IMR-90 (cell line): ENCODE results near the gene SNAPC2. TPM values are rescaled to one million over a fixed set of nuclear protein-coding genes. Genes with fewer than 3 reads are reported as not detected.

Experiments used
- ATAC-seq: fragments of 200-7000 bp; cut with Tn5 transposase; 2 replicates; pipeline ENCODE4 v1.9.1; 2020; ENCODE audit warnings: low read depth, mild to moderate bottlenecking, moderate library complexity
- BruUV-seq: library from RNA; stranded (reverse); fragments of 400-500 nt; replicated peaks from 2 replicates; lab custom pipeline; 2021; lab: Mats Ljungman, UMichigan
- CTCF ChIA-PET: fragments of 300-600 bp; formaldehyde crosslinking; extraction: SDS; loops from one replicate; lab custom pipeline; 2021; ENCODE audit warnings: antibody characterized with exemption; lab: Yijun Ruan, JAX
- POLR2A ChIA-PET: fragments of 300-600 bp; sonication (Branson Sonifier 250); formaldehyde crosslinking; loops from one replicate; lab custom pipeline; 2022; ENCODE audit warnings: antibody characterized with exemption; ENCODE audit not compliant: unreplicated experiment; lab: Charles Lee
- DNase-seq: peaks from one replicate; pipeline ENCODE4 v3.0.0; 2013
- H2AFZ ChIP-seq: replicated peaks from 2 replicates; pipeline ENCODE3; 2013; ENCODE audit warnings: low read length, mild to moderate bottlenecking; ENCODE audit not compliant: poor library complexity
- H2AK5ac ChIP-seq: 2 replicates; pipeline ENCODE4 v1.6.1; 2013; ENCODE audit warnings: low read depth, low read length, inconsistent platforms
- H2AK9ac ChIP-seq: replicated peaks from 2 replicates; pipeline ENCODE3; 2013; ENCODE audit warnings: mild to moderate bottlenecking, low read depth, low read length, moderate library complexity; ENCODE audit not compliant: poor library complexity
- H2BK120ac ChIP-seq: 2 replicates; pipeline ENCODE4 v1.6.1; 2013; ENCODE audit warnings: low read depth, low read length, inconsistent platforms
- H2BK15ac ChIP-seq: 3 replicates; pipeline ENCODE4 v1.6.1; 2013; ENCODE audit warnings: low read depth, low read length, inconsistent platforms
- H2BK20ac ChIP-seq: 2 replicates; pipeline ENCODE4 v1.6.1; 2013; ENCODE audit warnings: low read depth, mild to moderate bottlenecking, inconsistent platforms, low read length, moderate library complexity
- H2BK5ac ChIP-seq: 2 replicates; pipeline ENCODE4 v1.6.1; 2013; ENCODE audit warnings: mild to moderate bottlenecking, low read depth, low read length, inconsistent platforms; ENCODE audit not compliant: poor library complexity, severe bottlenecking
- H3K14ac ChIP-seq: replicated peaks from 2 replicates; pipeline ENCODE4 v1.6.1; 2013; ENCODE audit warnings: low read depth, low read length, inconsistent platforms
- H3K18ac ChIP-seq: 2 replicates; pipeline ENCODE4 v1.6.1; 2013; ENCODE audit warnings: low read depth, low read length, control low read depth
- H3K23ac ChIP-seq: 2 replicates; pipeline ENCODE4 v1.6.1; 2013; ENCODE audit warnings: low read depth, low read length, inconsistent platforms
- H3K27ac ChIP-seq: 2 replicates; pipeline ENCODE4 v1.5.1; 2013; ENCODE audit warnings: mild to moderate bottlenecking, control low read depth, low read length; ENCODE audit not compliant: insufficient read depth
- H3K27me3 ChIP-seq: 2 replicates; pipeline ENCODE4 v1.6.1; 2013; ENCODE audit warnings: low read length; ENCODE audit not compliant: control insufficient read depth, insufficient read depth
- H3K36me3 ChIP-seq: 2 replicates; pipeline ENCODE4 v1.6.1; 2013; ENCODE audit warnings: low read length, mixed read lengths; ENCODE audit not compliant: control insufficient read depth, insufficient read depth
- H3K4ac ChIP-seq: 2 replicates; pipeline ENCODE4 v1.6.1; 2013; ENCODE audit warnings: low read depth, low read length, inconsistent platforms
- H3K4me1 ChIP-seq: 2 replicates; pipeline ENCODE4 v1.6.1; 2013; ENCODE audit warnings: low read length, mixed read lengths; ENCODE audit not compliant: control insufficient read depth, insufficient read depth
- H3K4me2 ChIP-seq: 2 replicates; pipeline ENCODE4 v1.6.1; 2013; ENCODE audit warnings: low read depth, mild to moderate bottlenecking, control low read depth, low read length, moderate library complexity
- H3K4me3 ChIP-seq: 2 replicates; pipeline ENCODE4 v1.5.1; 2013; ENCODE audit warnings: low read depth, mild to moderate bottlenecking, control low read depth, low read length, moderate library complexity; ENCODE audit not compliant: insufficient read depth
- H3K56ac ChIP-seq: 2 replicates; pipeline ENCODE4 v1.6.1; 2013; ENCODE audit warnings: low read length, inconsistent platforms; ENCODE audit not compliant: insufficient read depth; ENCODE audit errors: extremely low read depth
- H3K79me1 ChIP-seq, 2 experiments: 2 replicates each; pipeline ENCODE4 v1.6.1; 2013; ENCODE audit warnings: low read length in 2 of 2, inconsistent platforms in 1 of 2, low read depth in 1 of 2
- H3K9ac ChIP-seq: 2 replicates; pipeline ENCODE4 v1.6.1; 2013; ENCODE audit warnings: low read depth, low read length, control low read depth
- H3K9me1 ChIP-seq: 2 replicates; pipeline ENCODE4 v1.6.1; 2013; ENCODE audit warnings: low read length, inconsistent platforms; ENCODE audit not compliant: insufficient read depth
- H3K9me3 ChIP-seq: 2 replicates; pipeline ENCODE4 v1.6.1; 2013; ENCODE audit warnings: low read length; ENCODE audit not compliant: control insufficient read depth, insufficient read depth
- H4K20me1 ChIP-seq: 2 replicates; pipeline ENCODE4 v1.6.1; 2013; ENCODE audit warnings: low read length, inconsistent platforms; ENCODE audit not compliant: insufficient read depth
- H4K5ac ChIP-seq: 2 replicates; pipeline ENCODE4 v1.6.1; 2013; ENCODE audit warnings: mild to moderate bottlenecking, low read depth, low read length, control low read depth
- H4K8ac ChIP-seq, 2 experiments: 2 replicates each; pipeline ENCODE4 v1.6.1; 2013; ENCODE audit warnings: low read depth in 2 of 2, low read length in 2 of 2, control low read depth in 1 of 2, inconsistent platforms in 1 of 2
- H4K91ac ChIP-seq: 2 replicates; pipeline ENCODE4 v1.6.1; 2013; ENCODE audit warnings: low read depth, low read length, inconsistent platforms; ENCODE audit not compliant: insufficient read depth
- CEBPB ChIP-seq: IDR thresholded peaks from 2 replicates; pipeline ENCODE4 v1.6.1; 2012; ENCODE audit warnings: low read depth, low read length, improper control_type of control experiment
- MAFK ChIP-seq: IDR thresholded peaks from 2 replicates; pipeline ENCODE4 v1.6.1; 2012; ENCODE audit warnings: low read depth, low read length, improper control_type of control experiment
- MAZ ChIP-seq: IDR thresholded peaks from 2 replicates; pipeline ENCODE4 v1.6.1; 2012; ENCODE audit warnings: low read depth, mild to moderate bottlenecking, low read length, improper control_type of control experiment, moderate library complexity, borderline replicate concordance
- MXI1 ChIP-seq: IDR thresholded peaks from 2 replicates; pipeline ENCODE4 v1.6.1; 2012; ENCODE audit warnings: low read depth, mild to moderate bottlenecking, low read length, moderate library complexity, borderline replicate concordance
- NFE2L2 ChIP-seq: fragments of 150-350 bp; IDR thresholded peaks from 2 replicates; pipeline ENCODE4 v1.6.1; 2016; ENCODE audit warnings: low read depth, mild to moderate bottlenecking, low read length
- RAD21 ChIP-seq: IDR thresholded peaks from 2 replicates; pipeline ENCODE4 v1.6.1; 2012; ENCODE audit warnings: low read length, improper control_type of control experiment
- RFX5 ChIP-seq: IDR thresholded peaks from 2 replicates; pipeline ENCODE4 v1.8.0; 2012; ENCODE audit warnings: low read depth, mild to moderate bottlenecking, low read length, moderate library complexity
- WGBS, 2 experiments: methylation state at CpG; one replicate each; pipeline versions ENCODE4 v1.1.5 to v1.1.7; 2013; ENCODE audit warnings: missing lambda C conversion rate in 2 of 2; ENCODE audit not compliant: insufficient read length in 1 of 2; ENCODE audit errors: extremely low coverage in 2 of 2; 5-methylcytosine and 5-hydroxymethylcytosine counted together
- dilution Hi-C: fragments of 300-500 bp; cut with HindIII; formaldehyde crosslinking; loops from one replicate; pipeline ENCODE4 v1.14.3; 2018; ENCODE audit warnings: low sequenced_read_pairs; ENCODE audit not compliant: unreplicated experiment
- in situ Hi-C: fragments of 300-500 bp; cut with MboI; formaldehyde crosslinking; loops from 3 replicates; pipeline ENCODE4 v1.14.3; 2019; ENCODE audit warnings: low sequenced_read_pairs, inconsistent platforms, mixed read lengths
- intact Hi-C: fragments of 100-400 bp; cut with micrococcal nuclease; formaldehyde crosslinking; loops from 2 replicates; pipeline ENCODE4 v1.10.0; 2022
- polyA plus RNA-seq, 3 experiments: library from polyadenylated mRNA; depleted of rRNA; stranded (reverse); fragments of >200 nt; gene quantifications; 2 replicates each; pipeline ENCODE4 v1.2.3, GENCODE V29; 2012; ENCODE audit warnings: low replicate concordance in 1 of 3
- total RNA-seq: library from RNA; depleted of rRNA; stranded (reverse); fragments of >200 nt; gene quantifications from 2 replicates; pipeline ENCODE4 v1.2.3, GENCODE V29; 2012
- TF ChIP-seq, protein P1 (sequence below): fragments of 150-350 bp; IDR thresholded peaks from 2 replicates; pipeline ENCODE4 v1.6.1; 2017; ENCODE audit warnings: mild to moderate bottlenecking, antibody characterized with exemption, low read length, low read depth

SNAPC2 gene
- total and polyA plus RNA-seq, 2 of the 4 experiments (the other 2 are of a cell fraction): 12.5 to 29.2 TPM

GRCh38 chr19:7885818-7886217 is 34.3 kb upstream of the SNAPC2 start:
- DNase-seq: no peak
- CTCF ChIA-PET: interaction anchor here (0.6 to 0.8 kb wide), 2 partner anchors 12 to 13 kb away, joined by 3 to 4 read pairs; no protein-coding TSS in a partner anchor
- no peak overlapping the region for H4K91ac ChIP-seq

More at GRCh38 chr19:7885818-7886217, 34.3 kb upstream of the SNAPC2 start:
- Histone ChIP-seq H2AK9ac (no peak overlapping the region), H3K9ac (no peak overlapping the region), H2AFZ (no peak overlapping the region), H2BK5ac (no peak overlapping the region), H3K4me1 (peaks cover 3% of the 10 kb centered on the region; the same call in 1 of the 2 replicates), H2AK5ac (no peak overlapping the region), H3K18ac (no peak overlapping the region), H4K20me1 (no peaks in the 10 kb centered on the region), H3K23ac (no peak overlapping the region), H3K4ac (no peak overlapping the region), H3K27ac (no peak overlapping the region), H2BK15ac (no peak overlapping the region), H3K14ac (no peak overlapping the region), H3K9me3 (no peaks in the 10 kb centered on the region), H3K4me3 (no peak overlapping the region), H3K9me1 (0 out of 2 replicates have a peak, but pooled peaks cover 2% of the 10 kb centered on the region), H3K27me3 (no peaks in the 10 kb centered on the region), H4K8ac (no peak overlapping the region), H2BK20ac (no peak overlapping the region), H3K36me3 (no peaks in the 10 kb centered on the region), H2BK120ac (no peak overlapping the region), H4K5ac (no peak overlapping the region), H3K79me1 (peaks cover 6 to 17% of the 10 kb centered on the region in 2 experiments), H3K4me2 (no peak overlapping the region), H3K56ac (no peak overlapping the region)
- POLR2A ChIA-PET: interaction anchor here (0.9 kb wide), 1 partner anchor 14 kb away, joined by 9 read pairs; no protein-coding TSS in a partner anchor
- no peak for ATAC-seq
- in situ Hi-C loops (no loop called here), dilution Hi-C loops (no loop called here), intact Hi-C loops (no loop called here)
- BruUV-seq: no TSS peak
- TF ChIP-seq CEBPB (no peak), MXI1 (no peak), RAD21 (no peak), NFE2L2 (no peak), MAZ (no peak), RFX5 (no peak), MAFK (no peak)
- TF ChIP-seq, protein P1, sequence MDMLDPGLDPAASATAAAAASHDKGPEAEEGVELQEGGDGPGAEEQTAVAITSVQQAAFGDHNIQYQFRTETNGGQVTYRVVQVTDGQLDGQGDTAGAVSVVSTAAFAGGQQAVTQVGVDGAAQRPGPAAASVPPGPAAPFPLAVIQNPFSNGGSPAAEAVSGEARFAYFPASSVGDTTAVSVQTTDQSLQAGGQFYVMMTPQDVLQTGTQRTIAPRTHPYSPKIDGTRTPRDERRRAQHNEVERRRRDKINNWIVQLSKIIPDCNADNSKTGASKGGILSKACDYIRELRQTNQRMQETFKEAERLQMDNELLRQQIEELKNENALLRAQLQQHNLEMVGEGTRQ: no peak
- no CpG with 5 or more reads among the region's 8 CpGs for WGBS, 2 experiments
